Stimulated activated CD4-positive, alpha-beta T cell treated with anti-CD3 and anti-CD28 coated beads, Interleukin-15, amount 100 ng/mL, for 1 hour (primary cell): ENCODE measurements around the gene CMTR1.
A peak's percentile ranks its signal among the peaks of the same experiment; 100 is the strongest.
"Not testable (repeated sequence)": the region's sequence is repeated elsewhere in the genome, so short reads cannot be mapped to it uniquely, and the experiment has no call there.

ENCODE experiments used
- DNase-seq, 2 donors: peaks; one replicate each; pipeline ENCODE4 v3.0.0-alpha.2; 2020; ENCODE audit warnings: low read depth in 1 of 2, low spot score in 1 of 2

CMTR1 gene

DNA sequence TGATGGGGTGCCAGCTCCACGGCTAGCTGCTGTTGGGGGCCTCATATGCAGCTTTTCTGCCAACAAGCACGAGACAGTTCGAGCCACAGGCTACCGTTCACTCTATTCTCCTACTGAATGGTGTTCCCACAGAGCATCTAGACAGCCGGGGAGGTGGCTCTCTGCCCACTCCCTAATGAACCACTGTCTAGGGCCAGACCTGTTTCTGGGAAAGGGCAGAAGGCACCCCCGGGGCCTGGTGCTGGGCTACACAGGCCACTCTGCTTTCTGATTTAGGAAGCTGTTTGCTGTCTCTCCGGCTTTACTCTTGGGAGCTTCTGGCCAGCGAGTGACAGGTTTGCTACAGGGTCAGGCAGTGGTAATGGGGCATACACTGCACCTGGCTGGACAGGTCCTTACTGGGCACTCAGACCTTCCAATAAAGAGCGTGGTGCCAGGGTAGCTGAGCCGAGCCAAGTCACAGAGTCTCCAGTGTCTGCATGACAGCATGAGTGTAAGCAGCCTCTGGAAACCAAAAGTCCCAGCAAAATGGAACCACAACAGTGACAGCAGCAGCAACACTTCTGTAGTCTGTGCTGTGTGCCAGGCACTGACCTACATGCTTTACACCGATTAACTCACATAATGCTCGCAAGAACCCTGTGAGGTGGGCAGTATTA, 58.3 kb downstream of the CMTR1 start:
- no peak for DNase-seq

GRCh38 chr6:37491830-37492208, 58.8 kb downstream of the CMTR1 start:
- no peak for DNase-seq

DNA sequence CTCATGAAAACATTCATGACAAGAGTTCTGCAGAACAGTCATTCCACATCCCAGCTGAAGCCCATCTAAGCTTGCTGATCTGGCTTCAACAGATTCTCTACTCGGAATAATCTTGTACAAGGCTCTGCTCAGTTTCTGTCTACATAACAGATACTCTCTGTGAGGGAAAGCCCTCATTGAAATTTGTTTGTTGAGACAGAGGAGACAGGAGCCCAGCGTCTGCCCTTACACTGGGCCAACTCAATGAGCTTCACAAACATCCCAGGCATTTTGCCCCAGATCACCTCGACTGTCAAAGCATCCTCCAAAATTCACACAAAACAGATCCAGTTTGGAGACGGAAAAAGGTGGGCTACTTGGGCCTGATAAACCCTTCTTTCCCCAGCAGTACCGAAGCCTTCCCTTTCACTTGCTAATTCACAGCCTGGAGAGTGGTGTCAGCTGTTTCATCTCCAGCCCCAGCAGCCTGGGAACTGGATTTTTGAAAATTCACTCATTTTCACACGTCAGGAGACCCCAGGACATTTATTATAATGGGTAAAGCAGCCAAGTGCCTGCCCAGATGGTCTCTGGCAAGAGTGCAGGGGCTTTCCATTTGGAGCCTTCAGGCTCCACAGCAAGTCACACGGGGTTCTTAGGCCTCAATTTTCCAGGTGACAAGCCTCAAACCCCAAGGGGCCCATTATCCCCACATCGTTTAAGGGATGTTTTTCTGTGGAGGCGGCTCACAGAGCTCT, 59.4 kb downstream of the CMTR1 start:
- no peak for DNase-seq

DNA sequence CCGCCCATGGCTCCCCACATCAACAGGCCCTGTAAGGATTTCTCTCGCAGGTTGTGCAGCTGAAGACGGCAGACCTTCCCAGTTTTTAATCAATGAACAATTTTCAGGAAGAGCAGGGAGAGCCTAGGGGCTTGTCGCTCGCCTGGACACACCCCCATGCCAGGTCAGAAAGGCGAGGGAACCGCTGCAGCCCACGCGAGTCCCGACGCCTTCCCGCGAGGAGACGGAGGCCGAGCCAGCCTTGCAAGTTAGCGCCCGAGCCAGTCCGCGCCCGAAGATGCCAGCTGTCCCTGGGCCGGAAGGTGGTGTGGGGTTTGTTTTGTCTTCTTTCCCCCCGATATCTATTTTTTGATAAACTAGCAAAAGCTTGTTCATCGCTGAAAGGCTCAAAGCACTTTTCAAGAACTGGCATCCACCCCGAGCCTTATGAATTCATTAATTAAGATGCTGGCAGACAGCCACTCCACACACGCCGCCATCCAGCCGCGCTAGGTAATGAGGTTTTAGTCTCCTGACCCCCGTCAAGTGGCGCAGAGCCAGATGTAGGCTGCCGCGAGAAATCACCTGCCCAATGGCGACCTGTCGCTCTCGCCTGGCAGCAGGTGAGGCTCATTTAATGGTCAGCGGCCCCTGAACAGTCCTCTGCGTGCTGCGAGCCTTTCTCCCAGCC, 60.1 kb downstream of the CMTR1 start:
- no peak for DNase-seq

- DNase-seq, result no peak
Measured at GRCh38 chr6:37493661-37493995, 60.6 kb downstream of the CMTR1 start.

DNA sequence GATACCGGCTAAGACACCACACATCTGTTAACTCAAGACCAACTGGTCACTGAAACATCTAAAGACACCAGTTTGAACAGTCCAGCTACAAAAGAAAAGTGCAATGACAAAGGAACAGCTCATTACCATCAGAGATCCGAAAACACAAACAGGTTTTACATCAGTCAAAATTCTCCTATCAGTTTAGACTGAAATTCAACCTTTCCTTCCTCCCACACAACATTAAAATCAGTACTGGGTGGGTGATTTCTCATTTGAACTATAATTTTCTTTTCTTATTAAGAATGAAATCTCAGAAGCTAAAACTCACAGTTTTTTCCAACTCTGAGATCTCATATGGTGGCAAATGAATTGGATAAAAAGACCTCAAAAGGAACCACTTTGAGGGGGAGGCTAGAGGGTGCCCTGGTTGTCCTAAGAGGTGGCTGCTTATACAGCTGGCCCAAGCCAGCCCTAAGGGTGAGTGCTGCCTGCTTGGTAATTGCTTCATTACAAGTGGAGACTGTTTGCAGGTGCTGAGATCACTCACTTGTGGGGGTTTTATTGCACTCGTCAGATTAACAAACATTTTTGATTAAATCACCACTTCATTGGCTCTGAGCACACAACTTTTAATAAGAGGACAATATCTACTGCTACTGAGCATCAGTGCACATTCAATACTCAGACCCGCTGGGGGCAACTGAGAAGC, 62.4 kb downstream of the CMTR1 start:
- DNase-seq, result no peak

DNA sequence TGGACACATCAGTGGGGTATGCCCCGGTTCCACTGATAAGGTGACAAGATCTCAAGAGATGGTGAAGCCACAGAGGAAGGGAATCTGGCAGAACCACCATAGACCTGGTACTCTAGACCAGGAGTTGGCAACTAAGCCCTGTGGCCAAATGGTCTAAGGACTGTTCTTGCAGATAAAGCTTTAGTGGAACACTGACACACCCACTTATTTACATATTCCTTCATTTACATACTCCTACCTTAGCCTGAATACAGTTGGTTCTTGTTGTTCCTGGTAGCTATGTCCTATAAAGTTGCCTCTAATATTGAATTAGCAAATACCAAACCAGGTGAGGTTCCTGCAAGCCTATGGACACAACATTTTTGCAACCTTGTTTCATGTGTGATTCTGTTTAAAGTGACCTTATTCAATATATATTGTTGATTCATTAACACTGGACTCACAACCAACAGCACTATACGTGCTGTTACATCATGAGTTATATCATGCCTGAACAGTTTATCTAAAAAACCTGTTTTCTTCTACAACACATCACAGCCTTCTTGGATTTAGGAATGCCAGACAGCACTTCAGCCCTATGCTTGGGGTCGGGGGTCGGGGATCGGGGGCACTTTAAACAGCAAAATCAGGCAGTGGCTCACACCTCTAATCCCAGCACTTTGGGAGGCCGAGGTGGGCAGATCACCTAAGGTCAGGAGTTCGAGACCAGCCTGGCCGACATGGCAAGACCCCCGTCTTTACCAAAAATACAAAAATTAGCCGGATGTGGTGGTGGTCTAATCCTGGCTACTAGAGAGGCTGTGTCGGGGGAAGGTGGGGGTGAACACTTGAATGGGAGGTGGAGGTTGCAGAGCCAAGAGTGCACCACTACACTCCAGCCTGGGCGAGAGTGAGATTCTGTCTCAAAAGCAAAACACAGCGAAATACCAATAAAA, 64.2 kb downstream of the CMTR1 start:
- DNase-seq, result no peak

- DNase-seq, result peak; percentile 88 to 91
Measured at GRCh38 chr6:37499433-37500293, 66.6 kb downstream of the CMTR1 start, which contains the start of gene CCDC167. Gene CCDC167 (minus strand): TSS chr6:37499893. CDS start chr6:37499863, 30 bp downstream.

DNA sequence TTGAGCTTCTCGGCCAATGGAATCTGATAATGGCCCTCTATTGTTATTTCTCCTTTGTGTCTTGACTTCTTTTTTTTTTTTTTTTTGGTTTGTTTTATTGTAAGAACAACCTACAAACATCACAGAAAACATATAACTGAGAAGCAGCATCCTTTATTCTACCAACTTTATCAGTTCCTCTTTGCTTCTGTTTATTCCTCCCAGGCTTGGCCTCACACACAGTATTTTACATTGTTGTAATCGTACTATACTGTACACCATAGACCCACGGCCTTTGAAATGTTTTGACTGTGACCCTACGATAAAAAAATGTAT, 67.2 kb downstream of the CMTR1 start:
- DNase-seq, result no peak

DNA sequence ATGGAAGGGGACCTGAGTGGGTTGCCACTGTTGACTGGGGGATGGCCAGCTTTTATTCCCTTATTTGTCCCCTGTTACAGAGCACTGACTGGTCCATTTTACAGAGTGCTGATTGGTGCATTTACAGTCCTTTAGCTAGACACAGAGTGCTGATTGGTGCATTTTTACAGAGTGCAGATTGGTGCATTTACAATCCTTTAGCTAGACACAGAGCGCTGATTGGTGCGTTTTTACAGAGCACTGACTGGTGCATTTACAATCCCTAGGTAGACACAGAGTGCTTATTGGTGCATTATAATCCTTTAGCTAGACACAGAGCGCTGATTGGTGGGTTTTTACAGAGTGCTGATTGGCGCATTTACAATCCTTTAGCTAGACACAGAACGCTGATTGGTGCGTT, 67.9 kb downstream of the CMTR1 start:
- not testable (repeated sequence) for DNase-seq

GRCh38 chr6:37501632-37502491, 68.8 kb downstream of the CMTR1 start:
- DNase-seq, result no peak

- DNase-seq, result no peak
Measured at GRCh38 chr6:37502703-37503291, 69.8 kb downstream of the CMTR1 start.

DNA sequence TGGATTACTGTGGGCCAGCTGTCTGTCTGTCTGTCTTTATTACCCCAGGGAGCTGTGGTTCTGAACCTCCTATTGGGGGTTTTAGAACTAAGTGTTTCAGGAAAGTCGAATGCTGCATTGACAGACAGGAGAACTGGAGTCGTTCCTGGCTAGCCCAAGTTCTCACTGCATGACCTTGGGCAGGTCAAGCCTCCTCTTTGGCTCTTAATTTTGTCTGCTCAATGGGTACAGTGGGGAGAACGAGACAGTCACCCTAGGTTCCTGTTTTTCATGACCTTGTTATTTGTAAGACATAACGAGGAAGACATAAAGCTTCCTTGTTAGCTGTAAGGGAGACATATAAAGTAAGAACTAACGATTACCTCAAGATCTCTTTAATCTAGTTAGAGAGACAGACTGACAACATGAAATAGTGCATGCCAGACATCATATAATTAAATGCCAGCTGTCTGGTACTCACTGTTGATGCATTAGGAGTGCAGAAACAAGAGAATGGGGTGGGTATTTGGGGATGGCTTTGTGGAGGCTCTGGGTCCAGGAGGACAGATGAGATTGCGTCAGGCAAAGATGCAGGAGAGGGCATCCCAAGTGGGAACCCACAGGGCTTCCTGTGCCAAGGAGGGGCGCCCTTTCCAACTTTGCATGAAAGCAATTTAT, 70.4 kb downstream of the CMTR1 start:
- no peak for DNase-seq

DNA sequence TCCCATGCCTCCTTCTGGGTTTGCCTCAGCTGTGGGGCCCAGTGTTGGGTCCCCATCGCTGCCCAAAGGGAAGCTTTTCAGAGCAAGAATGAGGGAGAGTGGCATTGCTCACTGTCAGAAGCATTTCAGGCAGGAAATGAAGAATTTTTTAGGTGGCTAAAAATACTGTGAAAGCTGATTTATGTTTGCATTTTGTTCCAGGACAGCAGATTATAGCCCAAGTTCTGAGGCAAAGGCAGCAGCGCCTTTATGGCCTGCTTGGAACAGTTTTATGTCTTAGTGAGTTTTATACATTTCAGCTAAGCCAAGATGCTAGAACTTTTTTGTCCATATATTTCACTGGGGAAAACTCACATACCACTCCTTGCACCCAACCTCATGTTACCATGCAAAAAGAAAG, 71.0 kb downstream of the CMTR1 start:
- DNase-seq, result no peak

DNA sequence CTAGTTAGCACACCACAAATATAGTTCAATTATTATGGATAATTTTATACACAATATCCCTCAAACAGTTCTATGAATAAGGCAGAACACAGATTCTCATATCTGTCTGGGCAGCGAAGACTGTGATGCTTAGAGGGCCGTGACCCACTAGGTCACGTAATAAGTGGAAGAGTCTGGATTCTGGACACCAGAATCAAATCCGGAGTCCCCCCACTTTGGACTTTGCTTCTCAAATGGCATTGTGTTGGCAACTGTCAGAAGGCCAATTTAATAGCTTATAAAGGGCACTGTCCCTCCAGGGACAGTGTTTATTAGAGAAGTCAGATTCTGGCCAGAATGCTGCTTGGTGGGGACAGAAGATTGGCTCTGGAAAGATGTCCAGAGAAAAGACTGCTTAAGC, 73.5 kb downstream of the CMTR1 start:
- no peak for DNase-seq

DNA sequence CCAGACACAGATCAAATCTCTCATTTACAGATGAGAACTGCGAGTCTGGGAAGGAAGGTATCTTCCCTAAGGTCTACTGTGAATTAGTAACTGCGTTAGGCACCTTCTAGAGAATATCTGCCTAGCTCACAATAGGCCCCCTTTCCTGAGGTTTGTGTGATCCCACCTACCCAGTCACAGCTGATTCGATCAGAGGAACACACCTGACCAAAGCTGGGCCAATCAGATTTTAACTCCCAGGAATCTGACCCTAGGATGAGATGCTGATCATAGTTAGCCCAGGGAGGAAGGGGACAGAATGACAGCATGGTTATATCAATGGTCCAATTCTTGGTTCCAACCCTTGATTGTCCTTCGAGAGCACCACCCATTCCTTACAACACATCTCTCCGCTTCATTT, 74.1 kb downstream of the CMTR1 start:
- DNase-seq, result no peak

DNA sequence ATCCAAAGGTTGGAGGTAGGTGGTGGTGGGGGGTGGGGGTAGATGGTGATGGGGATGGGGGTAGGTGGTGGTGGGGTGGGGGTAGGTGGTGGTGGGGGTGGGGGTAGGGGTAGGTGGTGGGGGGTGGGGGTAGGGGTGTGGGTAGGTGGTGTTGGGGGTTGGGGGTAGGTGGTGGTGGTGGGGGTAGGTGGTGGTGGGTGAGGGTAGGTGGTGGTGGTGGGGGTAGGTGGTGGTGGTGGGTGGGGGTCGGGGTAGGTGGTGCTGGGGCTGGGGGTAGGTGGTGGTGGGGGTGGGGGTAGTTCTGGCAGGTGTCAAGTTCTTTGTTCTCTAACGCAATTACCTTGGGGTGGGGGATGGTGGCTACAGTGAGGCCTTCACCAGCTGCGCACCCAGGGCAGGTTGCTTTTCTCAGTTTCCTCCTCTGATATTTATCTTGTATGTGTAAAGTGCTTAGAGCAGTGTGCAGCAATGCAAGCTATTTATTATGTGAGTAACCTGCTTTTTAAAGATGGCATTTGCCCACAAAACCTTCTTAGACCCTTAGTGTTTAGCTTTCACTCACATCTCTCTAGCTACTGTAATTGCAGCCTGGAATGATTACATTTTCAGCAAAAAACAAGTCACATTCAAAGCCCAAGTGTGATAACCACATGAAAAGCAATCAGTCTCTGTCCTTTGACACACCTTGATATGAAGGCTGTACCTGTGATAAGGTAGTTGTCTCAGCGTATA, 74.8 kb downstream of the CMTR1 start:
- DNase-seq, result no peak
